Esophagus squamous epithelium (tissue), 4 donors: Measurements from ENCODE around the gene RAB11B.

Source experiments
- CTCF ChIP-seq, 6 experiments: fragments of 450-650 bp in 4 of 6; fragments of 200-600 bp in 2 of 6; sonication (generic) in 2 of 6; IDR thresholded peaks; one replicate each; pipeline ENCODE4 v1.5.1; 2016 to 2019; ENCODE audit warnings: antibody characterized with exemption in 6 of 6, mild to moderate bottlenecking in 4 of 6, moderate library complexity in 4 of 6
- POLR2A ChIP-seq, 4 donors: fragments of 450-650 bp; IDR thresholded peaks; one replicate each; pipeline ENCODE4 v1.6.1; 2017; ENCODE audit warnings: antibody characterized with exemption in 4 of 4, mild to moderate bottlenecking in 4 of 4, moderate library complexity in 3 of 4

GRCh38 chr19:8390617-8390981, 439 bp downstream of the RAB11B start:
- TF ChIP-seq CTCF (IDR thresholded peaks at IDR 0.05) (no peak), POLR2A (IDR thresholded peaks at IDR 0.05) (peak in 1 of 4 donors; percentile 62)
